Activated CD4-positive, alpha-beta memory T cell treated with anti-CD3 and anti-CD28 coated beads for 36 hours (primary cell): Measurements from ENCODE around the gene BLOC1S2. TPM values are rescaled to one million over a fixed set of nuclear protein-coding genes. Genes with fewer than 3 reads are reported as not detected.

Experiments used
- CTCF ChIA-PET: fragments of 350-600 bp; sonication (Branson Sonifier 250); formaldehyde crosslinking; loops from one replicate; lab custom pipeline; 2021; ENCODE audit warnings: antibody characterized with exemption, inconsistent platforms; lab: Charles Lee
- POLR2A ChIA-PET: fragments of 350-600 bp; sonication (Branson Sonifier 250); formaldehyde crosslinking; loops from one replicate; lab custom pipeline; 2021; ENCODE audit warnings: antibody characterized with exemption; lab: Charles Lee
- DNase-seq: peaks from one replicate; pipeline ENCODE4 v3.0.0-alpha.2; 2020
- H3K27ac Mint-ChIP-seq: one replicate; pipeline ENCODE4 v1.8.0; 2021; ENCODE audit warnings: mixed read lengths
- H3K27me3 Mint-ChIP-seq: one replicate; pipeline ENCODE4 v1.8.0; 2021; ENCODE audit warnings: mixed read lengths
- H3K36me3 Mint-ChIP-seq: one replicate; pipeline ENCODE4 v1.8.0; 2021; ENCODE audit warnings: mixed read lengths
- H3K4me1 Mint-ChIP-seq: one replicate; pipeline ENCODE4 v1.8.0; 2021; ENCODE audit warnings: low read depth, mixed read lengths
- H3K4me3 Mint-ChIP-seq: one replicate; pipeline ENCODE4 v1.8.0; 2021; ENCODE audit warnings: mild to moderate bottlenecking, mixed read lengths
- H3K9me3 Mint-ChIP-seq: one replicate; pipeline ENCODE4 v1.8.0; 2021; ENCODE audit warnings: mixed read lengths
- intact Hi-C: fragments of 100-400 bp; cut with micrococcal nuclease; formaldehyde crosslinking; loops from one replicate; pipeline ENCODE4 v1.15.1; 2023
- total RNA-seq, 2 experiments: library from RNA; stranded (reverse); gene quantifications; one replicate each; pipeline ENCODE4 v1.2.3, GENCODE V29; 2021

BLOC1S2 gene
- 10 to 100 TPM; 50.5 to 51.5 TPM for total RNA-seq

GRCh38 chr10:100286051-100287033 lies at the start of gene BLOC1S2:
TSS of gene BLOC1S2 (minus strand) at chr10:100286680. CDS start at chr10:100286659, 21 bp downstream.
- H3K36me3 Mint-ChIP-seq, result peaks cover 14% of the 10 kb centered on the region
- intact Hi-C loops, result loop anchor here (1.0 to 5.0 kb wide), 9 partner anchors 19 to 626 kb away; partner anchors contain the start of genes CHUK, CWF19L1, ERLIN1 and SLF2
- CTCF ChIA-PET, result interaction anchor here (0.6 to 1.7 kb wide), 5 partner anchors 47 to 222 kb away, joined by 3 to 6 read pairs (median 3); no protein-coding TSS in a partner anchor
- POLR2A ChIA-PET, result interaction anchor here (0.5 to 2.1 kb wide), 4 partner anchors 223 to 247 kb away, joined by 3 to 8 read pairs (median 4); no protein-coding TSS in a partner anchor
- peaks cover 1% of the 10 kb centered on the region for H3K27me3 Mint-ChIP-seq
- H3K9me3 Mint-ChIP-seq, result no peaks in the 10 kb centered on the region
- peak within 1 kb of the TSS; percentile 99 for H3K27ac Mint-ChIP-seq
- peak within 1 kb of the TSS; percentile 98 for H3K4me3 Mint-ChIP-seq
- H3K4me1 Mint-ChIP-seq, result peaks cover 23% of the 10 kb centered on the region
- peak; percentile 91 for DNase-seq

- DNase-seq, result no peak
- ChIA-PET POLR2A (no interaction called here), CTCF (interaction anchor here (0.6 to 1.6 kb wide), 3 partner anchors 41 to 148 kb away, joined by 3 to 4 read pairs (median 3); no protein-coding TSS in a partner anchor)
- Mint-ChIP-seq H3K27me3 (peaks cover 4% of the 10 kb centered on the region), H3K4me1 (no peaks in the 10 kb centered on the region), H3K4me3 (no peak overlapping the region), H3K9me3 (no peaks in the 10 kb centered on the region), H3K27ac (no peak overlapping the region), H3K36me3 (no peaks in the 10 kb centered on the region)
- intact Hi-C loops, result no loop called here
These were observed 48.3 kb upstream of the BLOC1S2 start for GRCh38 chr10:100334762-100335161.

DNA sequence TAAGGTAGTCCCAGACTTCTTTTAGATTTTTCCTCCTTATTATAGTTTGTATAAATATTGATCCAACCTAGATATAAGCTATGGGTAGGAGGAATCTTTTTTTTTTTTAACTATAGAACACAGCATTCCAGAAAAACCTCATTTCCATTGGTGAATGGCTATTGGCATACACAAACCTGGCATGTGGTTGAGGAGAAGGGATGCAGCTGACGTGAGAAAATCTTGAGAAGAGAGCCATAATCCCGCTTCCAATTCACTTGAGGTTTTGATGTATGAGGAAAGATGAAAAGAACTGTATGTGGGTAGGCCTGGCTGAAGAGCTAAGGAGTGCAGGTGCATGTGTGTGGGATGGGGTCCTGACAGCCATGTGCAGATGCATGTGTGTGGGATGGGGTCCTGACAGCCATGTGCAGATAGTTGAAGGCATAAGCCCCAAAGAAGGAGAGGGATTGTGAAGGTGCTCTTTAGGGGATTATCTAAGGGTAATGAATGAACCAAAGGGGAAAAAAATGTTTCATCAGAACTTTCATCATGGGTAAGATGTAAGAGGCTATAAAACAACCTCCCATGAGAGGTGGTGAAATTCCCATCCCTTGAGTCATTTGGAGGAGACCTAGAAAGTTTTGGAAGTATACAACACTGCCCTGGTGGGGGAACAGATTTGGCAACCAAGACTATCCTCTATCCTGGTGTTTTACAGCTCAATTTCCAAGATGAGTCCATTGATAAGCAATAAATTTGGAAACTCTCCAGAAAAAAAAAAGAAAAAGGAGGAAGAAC lies 47.4 kb upstream of the BLOC1S2 start:
- intact Hi-C loops, result no loop called here
- H3K27me3 Mint-ChIP-seq, result peaks cover 6% of the 10 kb centered on the region
- CTCF ChIA-PET, result interaction anchor here (0.6 to 1.7 kb wide), 4 partner anchors 40 to 149 kb away, joined by 3 to 4 read pairs (median 4); no protein-coding TSS in a partner anchor
- no peak for DNase-seq
- no peaks in the 10 kb centered on the region for H3K4me1 Mint-ChIP-seq
- H3K36me3 Mint-ChIP-seq, result no peaks in the 10 kb centered on the region
- H3K9me3 Mint-ChIP-seq, result no peaks in the 10 kb centered on the region
- no peak overlapping the region for H3K4me3 Mint-ChIP-seq
- POLR2A ChIA-PET, result no interaction called here
- no peak overlapping the region for H3K27ac Mint-ChIP-seq

GRCh38 chr10:100333106-100333505 lies 46.6 kb upstream of the BLOC1S2 start:
- no peak overlapping the region for H3K27ac Mint-ChIP-seq
- no peaks in the 10 kb centered on the region for H3K36me3 Mint-ChIP-seq

GRCh38 chr10:100330079-100330478 lies 43.6 kb upstream of the BLOC1S2 start, which contains the start of gene PKD2L1:
TSS of gene PKD2L1 (minus strand) at chr10:100330228. CDS start at chr10:100330103, 125 bp downstream.
- POLR2A ChIA-PET, result no interaction called here
- peaks cover 12% of the 10 kb centered on the region for H3K4me1 Mint-ChIP-seq
- H3K27ac Mint-ChIP-seq, result no peak within 1 kb of the TSS
- H3K9me3 Mint-ChIP-seq, result no peaks in the 10 kb centered on the region
- no peaks in the 10 kb centered on the region for H3K36me3 Mint-ChIP-seq
- CTCF ChIA-PET, result interaction anchor here (0.9 to 1.4 kb wide), 4 partner anchors 8 to 188 kb away, joined by 3 to 7 read pairs (median 4); no protein-coding TSS in a partner anchor
- H3K27me3 Mint-ChIP-seq, result peaks cover 6% of the 10 kb centered on the region
- DNase-seq, result no peak
- H3K4me3 Mint-ChIP-seq, result no peak within 1 kb of the TSS
- intact Hi-C loops, result no loop called here

More at GRCh38 chr10:100333106-100333505, 46.6 kb upstream of the BLOC1S2 start:
- intact Hi-C loops, result no loop called here
- Mint-ChIP-seq H3K4me3 (no peak overlapping the region), H3K4me1 (no peaks in the 10 kb centered on the region), H3K9me3 (no peaks in the 10 kb centered on the region), H3K27me3 (peaks cover 6% of the 10 kb centered on the region)
- ChIA-PET POLR2A (no interaction called here), CTCF (interaction anchor here (0.6 to 1.7 kb wide), 7 partner anchors 22 to 185 kb away, joined by 3 to 6 read pairs (median 4); no protein-coding TSS in a partner anchor)
- no peak for DNase-seq

- ChIA-PET POLR2A (no interaction called here), CTCF (interaction anchor here (1.2 to 1.4 kb wide), 2 partner anchors 8 to 181 kb away, joined by 3 read pairs; no protein-coding TSS in a partner anchor)
- Mint-ChIP-seq H3K27me3 (peaks cover 2% of the 10 kb centered on the region), H3K36me3 (no peaks in the 10 kb centered on the region), H3K4me1 (peaks cover 12% of the 10 kb centered on the region), H3K9me3 (no peaks in the 10 kb centered on the region), H3K4me3 (no peak overlapping the region), H3K27ac (no peak overlapping the region)
- no peak for DNase-seq
- intact Hi-C loops, result no loop called here
These were observed 41.7 kb upstream of the BLOC1S2 start for GRCh38 chr10:100328198-100328597.

- POLR2A ChIA-PET, result interaction anchor here (1.4 kb wide), 1 partner anchor 183 kb away, joined by 9 read pairs; no protein-coding TSS in a partner anchor
- H3K4me3 Mint-ChIP-seq, result no peak overlapping the region
- no peak for DNase-seq
- H3K27me3 Mint-ChIP-seq, result peaks cover 2% of the 10 kb centered on the region
- H3K4me1 Mint-ChIP-seq, result peaks cover 12% of the 10 kb centered on the region
- no peak overlapping the region for H3K27ac Mint-ChIP-seq
- H3K9me3 Mint-ChIP-seq, result no peaks in the 10 kb centered on the region
- CTCF ChIA-PET, result interaction anchor here (0.6 to 1.4 kb wide), 4 partner anchors 9 to 191 kb away, joined by 3 to 4 read pairs (median 3); no protein-coding TSS in a partner anchor
- no peaks in the 10 kb centered on the region for H3K36me3 Mint-ChIP-seq
- intact Hi-C loops, result loop anchor here (2.0 kb wide), 1 partner anchor 41 kb away; the partner anchor contains the start of gene BLOC1S2
These were observed 41.2 kb upstream of the BLOC1S2 start for GRCh38 chr10:100327718-100328009.

GRCh38 chr10:100327007-100327717 lies 40.7 kb upstream of the BLOC1S2 start:
- intact Hi-C loops, result loop anchor here (2.0 kb wide), 1 partner anchor 40 kb away; the partner anchor contains the start of gene BLOC1S2

DNA sequence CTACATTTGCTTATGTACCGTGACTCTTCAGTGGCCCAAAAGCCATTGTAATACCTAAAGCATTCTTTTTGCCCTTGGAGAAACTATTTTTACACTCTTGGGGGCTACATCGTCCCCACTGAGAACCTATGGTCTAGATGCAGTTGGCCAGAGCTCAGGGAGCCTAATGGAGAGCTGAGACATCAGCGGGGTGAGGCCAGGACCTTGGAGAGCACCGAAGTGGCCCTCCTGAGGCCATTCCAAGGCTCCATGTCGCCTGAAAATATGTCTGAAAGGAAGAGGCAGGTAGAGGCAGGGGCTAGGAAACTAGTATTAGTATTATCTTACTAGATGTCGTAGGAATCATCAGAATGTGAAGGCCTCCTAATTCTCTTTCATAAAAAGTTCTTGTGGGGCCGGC lies 38.7 kb upstream of the BLOC1S2 start:
- intact Hi-C loops, result no loop called here
- no peaks in the 10 kb centered on the region for H3K9me3 Mint-ChIP-seq
- H3K27ac Mint-ChIP-seq, result no peak overlapping the region
- no peaks in the 10 kb centered on the region for H3K36me3 Mint-ChIP-seq
- H3K4me3 Mint-ChIP-seq, result no peak overlapping the region
- CTCF ChIA-PET, result interaction anchor here (0.6 kb wide), 1 partner anchor 15 kb away, joined by 4 read pairs; no protein-coding TSS in a partner anchor
- H3K27me3 Mint-ChIP-seq, result peaks cover 2% of the 10 kb centered on the region
- H3K4me1 Mint-ChIP-seq, result peaks cover 12% of the 10 kb centered on the region
- DNase-seq, result no peak
- POLR2A ChIA-PET, result no interaction called here

More at GRCh38 chr10:100327007-100327717, 40.7 kb upstream of the BLOC1S2 start:
- CTCF ChIA-PET, result interaction anchor here (0.6 to 1.4 kb wide), 5 partner anchors 9 to 192 kb away, joined by 3 to 4 read pairs (median 3); no protein-coding TSS in a partner anchor
- Mint-ChIP-seq H3K36me3 (no peaks in the 10 kb centered on the region), H3K27me3 (peaks cover 2% of the 10 kb centered on the region), H3K27ac (peak overlapping the region; percentile 55), H3K9me3 (no peaks in the 10 kb centered on the region), H3K4me1 (peaks cover 12% of the 10 kb centered on the region), H3K4me3 (no peak overlapping the region)
- POLR2A ChIA-PET, result interaction anchor here (1.4 kb wide), 1 partner anchor 183 kb away, joined by 9 read pairs; no protein-coding TSS in a partner anchor
- DNase-seq, result peak; percentile 64

DNA sequence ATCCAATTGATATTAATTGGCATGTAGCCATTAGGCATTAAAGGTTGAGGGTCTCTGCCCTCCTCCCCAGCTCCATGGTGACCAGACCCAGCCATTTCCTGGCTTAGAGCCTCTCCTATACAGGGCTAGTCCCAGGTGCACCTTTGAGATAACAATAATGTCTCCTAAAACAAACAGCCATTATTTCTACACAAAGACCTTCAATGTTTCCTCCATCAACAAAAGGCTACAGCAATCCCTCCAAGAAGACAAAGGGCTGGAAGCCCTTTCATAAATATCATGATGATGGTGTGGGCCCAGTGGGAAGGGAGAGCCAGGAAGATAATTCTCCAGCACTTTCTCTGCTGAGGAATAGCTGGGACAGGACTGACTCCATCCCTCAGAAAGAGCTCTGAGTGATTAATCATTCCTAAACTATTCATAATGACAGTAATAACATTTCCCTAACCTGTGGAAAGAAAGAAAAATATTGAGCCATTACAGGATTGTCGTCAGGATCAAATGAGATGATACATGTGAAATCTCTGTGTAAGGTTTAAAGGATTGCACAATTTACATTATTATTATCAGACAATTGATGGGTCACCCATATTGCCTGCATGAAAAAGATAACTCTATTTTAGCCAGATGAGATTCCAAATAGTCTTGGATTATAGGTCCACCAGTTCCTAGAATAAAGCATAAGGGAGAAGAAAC lies 33.4 kb upstream of the BLOC1S2 start:
- ChIA-PET POLR2A (no interaction called here), CTCF (no interaction called here)
- no peak overlapping the region for H3K4me3 Mint-ChIP-seq
- no peaks in the 10 kb centered on the region for H3K4me1 Mint-ChIP-seq
- no peak for DNase-seq
- H3K27ac Mint-ChIP-seq, result no peak overlapping the region
- peaks cover 15% of the 10 kb centered on the region for H3K27me3 Mint-ChIP-seq
- H3K9me3 Mint-ChIP-seq, result no peaks in the 10 kb centered on the region
- intact Hi-C loops, result no loop called here
- H3K36me3 Mint-ChIP-seq, result no peaks in the 10 kb centered on the region
